HCT116 (cell line): ENCODE data around the gene BEND6. TPM values are rescaled to one million over a fixed set of nuclear protein-coding genes. Genes with fewer than 3 reads are reported as not detected.

Source experiments
- ATAC-seq: fragments of 200-7000 bp; cut with Tn5 transposase; 2 replicates; pipeline ENCODE4 v1.9.1; 2020; ENCODE audit warnings: mild to moderate bottlenecking, moderate library complexity
- BruUV-seq: library from RNA; stranded (reverse); fragments of 400-500 nt; replicated peaks from 2 replicates; lab custom pipeline; 2021; lab: Mats Ljungman, UMichigan
- CTCF ChIA-PET: fragments of 300-600 bp; sonication (Branson Sonifier 250); formaldehyde crosslinking; loops from one replicate; lab custom pipeline; 2021; ENCODE audit warnings: antibody characterized with exemption; lab: Charles Lee
- POLR2A ChIA-PET: fragments of 300-600, 350-600 bp; sonication (Branson Sonifier 250); formaldehyde crosslinking; loops from one replicate; lab custom pipeline; 2021; ENCODE audit warnings: antibody characterized with exemption; lab: Charles Lee
- RAD21 ChIA-PET, 2 experiments: fragments of 300-600 bp; sonication (Branson Sonifier 250); formaldehyde crosslinking; loops; one replicate each; lab custom pipeline; 2023; ENCODE audit warnings: low total read pairs in 2 of 2; ENCODE audit not compliant: uncharacterized antibody in 2 of 2, unreplicated experiment in 2 of 2, low non-redundant PET in 1 of 2; lab: Charles Lee
- DNase-seq: peaks from one replicate; pipeline ENCODE4 v3.0.0-alpha.2; 2010; ENCODE audit warnings: low read depth, low spot score
- H2AFZ ChIP-seq: fragments of 200-600 bp; shearing (Covaris generic), sonication (generic); 2 replicates; pipeline ENCODE4 v1.6.1; 2017; ENCODE audit warnings: low read depth, mixed run types, mixed read lengths, antibody characterized with exemption, low read length; ENCODE audit not compliant: poor library complexity, severe bottlenecking
- H3K27ac ChIP-seq: 2 replicates; pipeline ENCODE4 v1.5.1; 2012; ENCODE audit warnings: low read depth, low read length
- H3K27me3 ChIP-seq: fragments of 200-600 bp; sonication (generic); 2 replicates; pipeline ENCODE4 v1.6.1; 2016; ENCODE audit warnings: mixed run types, low read length, mixed read lengths; ENCODE audit not compliant: insufficient read depth
- H3K36me3 ChIP-seq, 2 experiments: fragments of 200-500 bp in 1 of 2; fragments of 200-600 bp in 1 of 2; sonication (Bioruptor generic) in 1 of 2; sonication (generic) in 1 of 2; 2 replicates each; pipeline versions ENCODE4 v1.5.1 to v1.6.1; 2014 to 2016; ENCODE audit warnings: low read length in 2 of 2, inconsistent platforms in 1 of 2, mixed read lengths in 1 of 2, mixed run types in 1 of 2; ENCODE audit not compliant: insufficient read depth in 2 of 2, control insufficient read depth in 1 of 2
- H3K4me1 ChIP-seq, 2 experiments: fragments of 200-600 bp in 1 of 2; sonication (generic) in 1 of 2; 2 replicates each; pipeline versions ENCODE4 v1.5.1 to v1.6.1; 2012 to 2017; ENCODE audit warnings: low read length in 2 of 2, inconsistent platforms in 1 of 2, mild to moderate bottlenecking in 1 of 2, mixed read lengths in 1 of 2, mixed run types in 1 of 2, moderate library complexity in 1 of 2; ENCODE audit not compliant: insufficient read depth in 2 of 2, control insufficient read depth in 1 of 2
- H3K4me2 ChIP-seq: fragments of 200-600 bp; sonication (generic); 2 replicates; pipeline ENCODE4 v1.6.1; 2017; ENCODE audit warnings: mixed run types, low read length, mixed read lengths
- H3K4me3 ChIP-seq, 2 experiments: fragments of 200-600 bp in 1 of 2; sonication (generic) in 1 of 2; replicated peaks in 1 of 2; 2 replicates each; pipeline ENCODE4 v1.5.1; 2011 to 2016; ENCODE audit warnings: low read length in 2 of 2, control low read depth in 1 of 2, low read depth in 1 of 2, mild to moderate bottlenecking in 1 of 2, mixed read lengths in 1 of 2, mixed run types in 1 of 2
- H3K79me2 ChIP-seq: fragments of 200-600 bp; sonication (generic); 2 replicates; pipeline ENCODE4 v1.6.1; 2017; ENCODE audit warnings: mild to moderate bottlenecking, mixed run types, low read length, moderate library complexity, mixed read lengths; ENCODE audit not compliant: insufficient read depth
- H3K9ac ChIP-seq: fragments of 200-600 bp; sonication (generic); 2 replicates; pipeline ENCODE4 v1.6.1; 2016; ENCODE audit warnings: low read length, mixed read lengths
- H3K9me2 ChIP-seq: fragments of 200-600 bp; sonication (generic), shearing (Covaris generic); 2 replicates; pipeline ENCODE4 v1.6.1; 2017; ENCODE audit warnings: mixed run types, mild to moderate bottlenecking, moderate library complexity; ENCODE audit not compliant: insufficient read depth
- H3K9me3 ChIP-seq, 2 experiments: fragments of 200-500 bp in 1 of 2; fragments of 200-600 bp in 1 of 2; sonication (Bioruptor generic) in 1 of 2; sonication (generic) in 1 of 2; 2 replicates each; pipeline ENCODE4 v1.6.1; 2014 to 2017; ENCODE audit warnings: low read length in 2 of 2, mixed read lengths in 2 of 2, inconsistent platforms in 1 of 2, low read depth in 1 of 2, mild to moderate bottlenecking in 1 of 2, mixed run types in 1 of 2, moderate library complexity in 1 of 2; ENCODE audit not compliant: control insufficient read depth in 1 of 2, insufficient read depth in 1 of 2
- H4K20me1 ChIP-seq: fragments of 200-600 bp; sonication (generic), shearing (Covaris generic); 2 replicates; pipeline ENCODE4 v1.6.1; 2017; ENCODE audit warnings: mixed run types, mild to moderate bottlenecking, moderate library complexity; ENCODE audit not compliant: insufficient read depth
- CBX3 ChIP-seq: IDR thresholded peaks from 2 replicates; pipeline ENCODE4 v1.6.1; 2012; ENCODE audit warnings: low read depth
- CEBPB ChIP-seq: IDR thresholded peaks from 2 replicates; pipeline ENCODE4 v1.6.1; 2012; ENCODE audit warnings: low read depth
- EGR1 ChIP-seq: IDR thresholded peaks from 2 replicates; pipeline ENCODE4 v1.6.1; 2012; ENCODE audit warnings: low read depth
- ELF1 ChIP-seq: IDR thresholded peaks from 2 replicates; pipeline ENCODE4 v1.6.1; 2012; ENCODE audit warnings: low read depth, borderline replicate concordance
- FOSL1 ChIP-seq: IDR thresholded peaks from 2 replicates; pipeline ENCODE4 v1.6.1; 2012; ENCODE audit warnings: low read depth
- JUND ChIP-seq: IDR thresholded peaks from 2 replicates; pipeline ENCODE4 v1.6.1; 2012
- POLR2AphosphoS5 ChIP-seq: IDR thresholded peaks from 2 replicates; pipeline ENCODE4 v1.6.1; 2011; ENCODE audit warnings: mild to moderate bottlenecking, low read depth, low read length, moderate library complexity
- RAD21 ChIP-seq: IDR thresholded peaks from 2 replicates; pipeline ENCODE4 v1.6.1; 2012; ENCODE audit warnings: low read depth, mild to moderate bottlenecking
- SP1 ChIP-seq: IDR thresholded peaks from 2 replicates; pipeline ENCODE4 v1.6.1; 2012; ENCODE audit warnings: low read depth
- TCF7L2 ChIP-seq: IDR thresholded peaks from 2 replicates; pipeline ENCODE4 v1.7.0; 2011; ENCODE audit warnings: borderline replicate concordance, inconsistent platforms; ENCODE audit not compliant: insufficient read depth, insufficient read length; ENCODE audit errors: extremely low read depth
- YY1 ChIP-seq: IDR thresholded peaks from 2 replicates; pipeline ENCODE4 v1.6.1; 2011; ENCODE audit warnings: low read length, low read depth, moderate library complexity, mild to moderate bottlenecking; ENCODE audit not compliant: insufficient replicate concordance; ENCODE audit errors: extremely low read depth
- ZFX ChIP-seq: fragments of 450-650 bp; IDR thresholded peaks from 2 replicates; pipeline ENCODE4 v1.6.1; 2017
- ZNF274 ChIP-seq: fragments of 200-500 bp; sonication (Bioruptor generic); IDR thresholded peaks from 2 replicates; pipeline ENCODE4 v1.6.1; 2014; ENCODE audit warnings: mild to moderate bottlenecking, low read depth, low read length, inconsistent platforms
- intact Hi-C: fragments of 100-400 bp; cut with micrococcal nuclease; formaldehyde crosslinking; loops from 2 replicates; pipeline ENCODE4 v1.10.0; 2022
- total RNA-seq: library from RNA; stranded (reverse); gene quantifications from one replicate; pipeline ENCODE4 v1.2.1, GENCODE V29; 2021; ENCODE audit not compliant: unreplicated experiment
- TF ChIP-seq, protein P1 (sequence below): IDR thresholded peaks from 2 replicates; pipeline ENCODE4 v1.6.1; 2012; ENCODE audit warnings: low read depth
- TF ChIP-seq, protein P2 (sequence below): IDR thresholded peaks from 2 replicates; pipeline ENCODE4 v1.6.1; 2012

The BEND6 gene
- total RNA-seq, 1 experiment from 2014 or later = 4.0 TPM

DNA sequence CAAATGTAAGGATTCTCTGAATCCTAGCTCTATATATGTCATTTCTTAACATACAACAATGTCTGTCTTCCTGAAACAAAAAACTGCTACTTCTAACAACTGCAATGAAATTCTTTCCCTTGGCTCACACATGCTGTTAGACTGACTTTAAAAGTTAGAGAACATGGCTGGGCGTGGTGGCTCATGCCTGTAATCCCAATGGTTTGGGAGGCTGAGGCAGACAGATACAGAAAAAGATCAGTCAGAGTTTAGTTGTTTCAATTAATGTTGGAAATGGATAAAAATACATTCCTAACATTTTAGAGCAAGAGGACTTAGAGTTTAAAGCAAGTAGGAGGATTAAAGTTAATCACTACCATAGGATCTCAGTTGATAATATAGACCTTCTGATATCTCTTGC, 62.9 kb downstream of the BEND6 start (continued):
- TF ChIP-seq YY1 (no peak), JUND (no peak), TCF7L2 (no peak), CBX3 (no peak), ZFX (no peak)

DNA sequence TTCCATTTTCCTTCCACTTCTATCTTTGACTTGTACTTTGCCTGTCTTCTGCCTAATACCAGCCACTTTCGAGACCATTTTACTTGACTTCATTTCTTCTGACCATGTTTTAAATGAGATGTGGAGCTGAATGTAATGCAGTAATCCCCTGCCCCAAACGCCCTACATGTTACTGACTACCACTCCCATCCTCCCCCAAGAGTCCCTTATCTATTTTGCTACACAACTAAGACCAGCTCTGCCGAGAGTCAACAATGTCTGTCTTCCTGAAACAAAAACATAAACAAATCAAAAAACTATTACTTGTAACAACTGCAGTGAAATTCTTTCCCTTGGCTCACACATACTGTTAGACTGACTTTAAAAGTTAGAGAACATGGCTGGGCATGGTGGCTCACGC, 64.5 kb downstream of the BEND6 start:
- no TSS peak for BruUV-seq
- ChIA-PET CTCF (interaction anchor here (0.7 to 1.2 kb wide), 2 partner anchors 8 to 115 kb away, joined by 3 to 4 read pairs; no protein-coding TSS in a partner anchor), POLR2A (no interaction called here), RAD21 (no interaction called here)
- no peaks in the 10 kb centered on the region for H3K36me3 ChIP-seq
- H3K79me2 ChIP-seq = no peaks in the 10 kb centered on the region
- H3K27ac ChIP-seq = no peak overlapping the region
- no peak overlapping the region for H3K4me2 ChIP-seq
- peaks cover 0 to 4% of the 10 kb centered on the region in 2 experiments; a peak in 1 of 4 replicates for H3K4me1 ChIP-seq
- no peaks in the 10 kb centered on the region for H3K9me2 ChIP-seq
- intact Hi-C loops = loop anchor here (5.0 kb wide), 1 partner anchor 62 kb away; the partner anchor contains the start of gene BEND6
- H2AFZ ChIP-seq = no peak overlapping the region
- H3K9me3 ChIP-seq = peaks cover 0 to 6% of the 10 kb centered on the region in 2 experiments; a peak in 1 of 4 replicates
- H3K27me3 ChIP-seq = no peaks in the 10 kb centered on the region
- no peak overlapping the region for H3K4me3 ChIP-seq
- H4K20me1 ChIP-seq = no peaks in the 10 kb centered on the region
- no peak for DNase-seq
- no peak for ATAC-seq
- H3K9ac ChIP-seq = no peak overlapping the region
- TF ChIP-seq ZNF274 (no peak), EGR1 (no peak), FOSL1 (no peak), RAD21 (no peak), POLR2AphosphoS5 (no peak), SP1 (no peak), CEBPB (no peak), ELF1 (no peak), JUND (no peak), YY1 (no peak)
- TF ChIP-seq, protein P1, sequence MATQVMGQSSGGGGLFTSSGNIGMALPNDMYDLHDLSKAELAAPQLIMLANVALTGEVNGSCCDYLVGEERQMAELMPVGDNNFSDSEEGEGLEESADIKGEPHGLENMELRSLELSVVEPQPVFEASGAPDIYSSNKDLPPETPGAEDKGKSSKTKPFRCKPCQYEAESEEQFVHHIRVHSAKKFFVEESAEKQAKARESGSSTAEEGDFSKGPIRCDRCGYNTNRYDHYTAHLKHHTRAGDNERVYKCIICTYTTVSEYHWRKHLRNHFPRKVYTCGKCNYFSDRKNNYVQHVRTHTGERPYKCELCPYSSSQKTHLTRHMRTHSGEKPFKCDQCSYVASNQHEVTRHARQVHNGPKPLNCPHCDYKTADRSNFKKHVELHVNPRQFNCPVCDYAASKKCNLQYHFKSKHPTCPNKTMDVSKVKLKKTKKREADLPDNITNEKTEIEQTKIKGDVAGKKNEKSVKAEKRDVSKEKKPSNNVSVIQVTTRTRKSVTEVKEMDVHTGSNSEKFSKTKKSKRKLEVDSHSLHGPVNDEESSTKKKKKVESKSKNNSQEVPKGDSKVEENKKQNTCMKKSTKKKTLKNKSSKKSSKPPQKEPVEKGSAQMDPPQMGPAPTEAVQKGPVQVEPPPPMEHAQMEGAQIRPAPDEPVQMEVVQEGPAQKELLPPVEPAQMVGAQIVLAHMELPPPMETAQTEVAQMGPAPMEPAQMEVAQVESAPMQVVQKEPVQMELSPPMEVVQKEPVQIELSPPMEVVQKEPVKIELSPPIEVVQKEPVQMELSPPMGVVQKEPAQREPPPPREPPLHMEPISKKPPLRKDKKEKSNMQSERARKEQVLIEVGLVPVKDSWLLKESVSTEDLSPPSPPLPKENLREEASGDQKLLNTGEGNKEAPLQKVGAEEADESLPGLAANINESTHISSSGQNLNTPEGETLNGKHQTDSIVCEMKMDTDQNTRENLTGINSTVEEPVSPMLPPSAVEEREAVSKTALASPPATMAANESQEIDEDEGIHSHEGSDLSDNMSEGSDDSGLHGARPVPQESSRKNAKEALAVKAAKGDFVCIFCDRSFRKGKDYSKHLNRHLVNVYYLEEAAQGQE = no peak
- TF ChIP-seq, protein P2, sequence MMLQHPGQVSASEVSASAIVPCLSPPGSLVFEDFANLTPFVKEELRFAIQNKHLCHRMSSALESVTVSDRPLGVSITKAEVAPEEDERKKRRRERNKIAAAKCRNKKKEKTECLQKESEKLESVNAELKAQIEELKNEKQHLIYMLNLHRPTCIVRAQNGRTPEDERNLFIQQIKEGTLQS = no peak
